Left ventricle myocardium inferior (tissue), 1 donor: ENCODE data around the gene ARHGEF17. TPM values are rescaled to one million over a fixed set of nuclear protein-coding genes. Genes with fewer than 3 reads are reported as not detected.
A peak's percentile ranks its signal among the peaks of the same experiment; 100 is the strongest.

ENCODE experiments used
- DNase-seq: peaks from one replicate; pipeline ENCODE4 v3.0.0-alpha.2; 2020
- H3K27ac ChIP-seq: fragments of 200-600 bp; replicated peaks from 2 replicates; pipeline ENCODE4 v1.8.0; 2021
- H3K27me3 ChIP-seq: fragments of 200-600 bp; 2 replicates; pipeline ENCODE4 v1.8.0; 2021; ENCODE audit warnings: low read depth
- H3K36me3 ChIP-seq: fragments of 200-600 bp; 2 replicates; pipeline ENCODE4 v1.8.0; 2021
- H3K4me1 ChIP-seq: fragments of 200-600 bp; 2 replicates; pipeline ENCODE4 v1.8.0; 2021
- H3K4me3 ChIP-seq: fragments of 200-600 bp; 2 replicates; pipeline ENCODE4 v1.8.0; 2021; ENCODE audit warnings: mild to moderate bottlenecking, moderate library complexity
- H3K9me3 ChIP-seq: fragments of 200-600 bp; replicated peaks from 2 replicates; pipeline ENCODE4 v1.8.0; 2021
- CTCF ChIP-seq: fragments of 200-600 bp; IDR thresholded peaks from 2 replicates; pipeline ENCODE4 v1.8.0; 2021; ENCODE audit warnings: antibody characterized with exemption, mild to moderate bottlenecking, borderline replicate concordance
- intact Hi-C: fragments of 100-400 bp; cut with micrococcal nuclease; formaldehyde crosslinking; loops from one replicate; pipeline ENCODE4 v1.11.0; 2022
- total RNA-seq: library from RNA; stranded (reverse); fragmentation: NEBNext Ultra II Directional; extraction: Animal tissue kit (Norgen Biotek cat#: 25700); gene quantifications from one replicate; pipeline ENCODE4 v1.2.1, GENCODE V29; 2021
- donor health status: DM: no; HTN: yes; CAD: no; lungs with severe emphysema.

Gene ARHGEF17
- total RNA-seq, 1 donor from 2014 or later: 53.1 TPM

GRCh38 chr11:73402834-73403185, 94.7 kb downstream of the ARHGEF17 start:
- intact Hi-C loops: loop anchor here (10.0 kb wide), 1 partner anchor 212 kb away; no protein-coding TSS in a partner anchor
- Histone ChIP-seq H3K4me1 (peaks cover 34% of the 10 kb centered on the region), H3K27ac (no peak overlapping the region), H3K4me3 (no peak overlapping the region), H3K27me3 (no peaks in the 10 kb centered on the region), H3K36me3 (peaks cover 15% of the 10 kb centered on the region), H3K9me3 (no peaks in the 10 kb centered on the region)
- peak; percentile 29 for TF ChIP-seq CTCF
- no peak for DNase-seq

- DNase-seq: no peak
- intact Hi-C loops: loop anchor here (10.0 kb wide), 1 partner anchor 211 kb away; no protein-coding TSS in a partner anchor
- Histone ChIP-seq H3K4me3 (no peak overlapping the region), H3K9me3 (no peaks in the 10 kb centered on the region), H3K4me1 (peaks cover 30% of the 10 kb centered on the region), H3K27me3 (no peaks in the 10 kb centered on the region), H3K27ac (peak overlapping the region; percentile 58), H3K36me3 (peaks cover 20% of the 10 kb centered on the region)
- no peak for TF ChIP-seq CTCF
Observed at GRCh38 chr11:73403541-73403940, 95.5 kb downstream of the ARHGEF17 start.

GRCh38 chr11:73404048-73404447, 96.0 kb downstream of the ARHGEF17 start:
- H3K36me3 ChIP-seq: peaks cover 25% of the 10 kb centered on the region
- no peaks in the 10 kb centered on the region for H3K27me3 ChIP-seq
- H3K4me3 ChIP-seq: no peak overlapping the region
- H3K9me3 ChIP-seq: no peaks in the 10 kb centered on the region
- peak; percentile 87 for TF ChIP-seq CTCF
- H3K4me1 ChIP-seq: peaks cover 25% of the 10 kb centered on the region
- H3K27ac ChIP-seq: peak overlapping the region; percentile 58
- peak; percentile 76 for DNase-seq
- intact Hi-C loops: loop anchor here (10.0 kb wide), 1 partner anchor 211 kb away; no protein-coding TSS in a partner anchor

- DNase-seq: no peak
- H3K36me3 ChIP-seq: peaks cover 31% of the 10 kb centered on the region
- H3K4me1 ChIP-seq: peaks cover 19% of the 10 kb centered on the region
- H3K27ac ChIP-seq: peak overlapping the region; percentile 58
- no peak for TF ChIP-seq CTCF
- H3K27me3 ChIP-seq: no peaks in the 10 kb centered on the region
- no peaks in the 10 kb centered on the region for H3K9me3 ChIP-seq
- no peak overlapping the region for H3K4me3 ChIP-seq
- intact Hi-C loops: loop anchor here (10.0 kb wide), 1 partner anchor 210 kb away; no protein-coding TSS in a partner anchor
Observed at GRCh38 chr11:73404506-73405145, 96.5 kb downstream of the ARHGEF17 start.

GRCh38 chr11:73405146-73405510, 97.1 kb downstream of the ARHGEF17 start:
- H3K27me3 ChIP-seq: no peaks in the 10 kb centered on the region
- peaks cover 14% of the 10 kb centered on the region for H3K4me1 ChIP-seq
- H3K4me3 ChIP-seq: no peak overlapping the region
- intact Hi-C loops: loop anchor here (10.0 kb wide), 1 partner anchor 210 kb away; no protein-coding TSS in a partner anchor
- DNase-seq: no peak
- no peaks in the 10 kb centered on the region for H3K9me3 ChIP-seq
- H3K27ac ChIP-seq: no peak overlapping the region
- TF ChIP-seq CTCF: no peak
- H3K36me3 ChIP-seq: peaks cover 33% of the 10 kb centered on the region
